HG02642 (cell line): ENCODE data around the gene BLCAP.
"Not testable (repeated sequence)": the region's sequence is repeated elsewhere in the genome, so short reads cannot be mapped to it uniquely, and the experiment has no call there.

ENCODE experiments used
- ATAC-seq: cut with Tn5 transposase; IDR thresholded peaks from one replicate; pipeline ENCODE4 v1.9.1; 2021; ENCODE audit warnings: mild to moderate bottlenecking; ENCODE audit not compliant: unreplicated experiment, poor library complexity

BLCAP gene, protein sequence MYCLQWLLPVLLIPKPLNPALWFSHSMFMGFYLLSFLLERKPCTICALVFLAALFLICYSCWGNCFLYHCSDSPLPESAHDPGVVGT

DNA sequence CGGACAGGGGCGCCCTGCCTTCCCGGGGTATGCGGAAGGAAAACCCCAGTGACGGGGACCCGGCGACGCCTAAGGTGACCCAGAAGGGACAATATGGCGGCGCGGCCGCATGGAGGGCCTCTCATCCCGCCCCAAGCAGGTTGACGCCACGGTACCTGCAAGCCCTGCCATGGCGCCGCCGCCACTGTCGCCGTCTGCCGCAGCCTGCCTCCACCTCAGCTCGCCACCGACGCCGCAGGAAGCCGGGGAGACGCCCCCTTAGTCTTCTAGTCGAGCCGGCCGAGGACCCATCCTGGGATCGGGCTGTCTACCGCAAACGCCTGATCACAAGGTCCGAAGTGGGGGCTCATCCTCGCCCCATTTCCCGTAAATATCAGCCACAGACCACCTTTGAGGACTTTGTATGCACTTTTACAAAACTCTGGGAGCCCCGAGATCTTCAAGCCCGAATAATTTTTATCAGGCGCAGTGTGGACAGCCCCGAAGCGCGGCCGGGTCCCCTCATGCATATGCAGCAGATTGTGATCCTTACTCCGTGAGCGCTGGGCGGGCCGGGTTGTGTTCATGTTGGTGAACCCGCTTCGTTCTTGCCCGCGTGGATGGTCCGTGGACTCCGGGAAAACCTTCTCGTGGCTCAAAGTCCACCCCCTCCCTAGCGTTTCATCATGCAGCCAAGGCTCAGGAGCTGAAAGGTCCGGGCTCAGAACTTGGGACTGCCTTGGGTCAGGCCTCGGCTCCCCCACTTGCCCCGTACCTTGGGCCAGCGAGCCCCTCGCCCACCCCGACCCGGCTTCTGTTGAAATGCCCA lies at the start of gene BLCAP:
Gene BLCAP (minus strand): TSS at position 239 of the 808 bp plus-strand sequence. CDS start 8,702 bp downstream, outside the sequence.
- peak; percentile 80 for ATAC-seq

DNA sequence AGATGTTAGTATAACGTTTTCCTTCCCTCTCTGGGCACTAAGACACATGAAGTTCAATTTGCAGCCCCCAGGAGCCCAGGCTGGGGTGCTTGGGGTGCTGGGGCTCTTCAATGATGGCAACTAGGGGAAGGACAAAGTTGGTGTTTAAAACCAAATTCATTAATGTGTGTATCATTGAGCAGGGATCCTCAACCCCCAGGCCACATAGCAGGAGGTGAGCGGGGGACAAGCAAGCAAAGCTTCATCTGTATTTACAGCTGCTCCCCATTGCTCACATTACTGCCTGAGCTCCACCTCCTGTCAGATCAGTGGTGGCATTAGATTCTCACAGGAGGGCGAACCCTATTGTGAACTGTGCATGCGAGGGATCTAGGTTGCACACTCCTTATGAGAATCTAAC lies 49.8 kb upstream of the BLCAP start:
- not testable (repeated sequence) for ATAC-seq

DNA sequence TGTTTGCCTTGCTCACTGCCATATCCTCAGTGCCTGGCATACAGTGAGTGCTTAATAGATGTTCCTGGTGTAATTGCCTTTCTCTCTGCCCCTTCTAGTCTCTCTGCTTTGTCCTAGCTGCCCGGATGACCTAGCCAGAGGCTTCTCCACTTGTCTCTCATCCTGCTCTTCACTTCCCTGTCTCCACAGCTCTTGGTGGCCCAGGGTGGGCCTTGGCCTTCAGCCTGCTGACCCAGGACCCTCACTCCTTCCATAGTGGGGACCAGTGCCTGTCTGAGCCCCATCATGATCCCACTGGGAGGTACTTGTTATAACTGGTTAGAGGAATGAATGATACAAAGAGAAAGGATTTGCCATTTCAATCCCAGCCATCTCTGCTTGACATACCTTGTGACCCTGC lies 49.2 kb upstream of the BLCAP start:
- ATAC-seq, result no peak

DNA sequence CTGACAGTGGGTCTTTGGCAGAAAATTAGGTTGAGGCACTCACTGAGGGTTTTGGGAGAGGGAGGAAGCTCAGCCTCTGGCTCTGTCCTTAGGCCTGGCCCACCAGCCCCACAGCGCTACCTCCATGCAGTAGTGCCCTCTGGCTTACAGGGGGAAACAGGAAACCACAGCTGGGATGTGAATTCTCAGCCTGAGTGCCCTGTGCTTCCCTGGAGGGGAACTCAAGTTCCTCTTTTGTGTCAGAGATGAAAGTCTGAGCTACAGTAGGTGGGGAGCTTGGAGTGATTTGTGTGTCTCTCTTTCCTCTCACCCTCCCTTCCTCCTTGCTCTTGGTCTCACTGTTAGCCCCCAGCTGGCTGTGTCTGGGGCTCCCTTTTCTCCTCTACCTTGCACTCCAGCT lies 48.2 kb upstream of the BLCAP start:
- no peak for ATAC-seq

DNA sequence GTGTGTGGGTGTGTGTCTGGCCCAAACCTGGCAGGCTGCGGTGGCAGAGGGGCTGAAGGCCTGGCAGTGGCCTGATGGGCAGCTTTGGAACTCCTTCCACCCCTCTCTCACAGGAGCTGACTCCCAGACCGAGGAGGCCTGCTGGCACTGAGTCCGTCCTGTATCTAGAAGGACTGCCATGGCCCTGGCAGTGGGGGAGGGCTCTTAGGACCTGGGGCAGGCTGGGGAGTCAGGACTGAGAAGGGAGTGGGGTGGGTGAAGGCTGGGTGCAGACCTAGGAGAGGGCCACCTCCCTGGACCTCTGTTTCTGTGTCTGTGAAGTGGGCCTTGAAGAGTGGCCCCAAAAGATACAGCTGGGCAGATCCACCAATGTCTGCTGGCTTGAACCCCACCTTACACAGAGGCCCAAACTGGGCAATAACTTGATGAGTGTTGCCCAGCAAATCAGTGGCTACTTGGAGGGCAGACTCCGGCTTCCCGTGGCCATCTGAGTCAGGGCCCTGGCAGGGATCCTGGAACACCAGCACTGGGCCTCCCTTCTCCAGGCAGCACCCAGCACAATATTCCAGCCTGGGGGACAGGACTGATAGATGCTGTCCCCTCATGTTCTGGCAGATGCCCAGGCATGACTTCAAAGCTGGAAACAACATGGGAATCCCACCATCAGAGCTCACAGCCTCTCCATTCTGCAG lies 46.7 kb upstream of the BLCAP start:
- no peak for ATAC-seq

DNA sequence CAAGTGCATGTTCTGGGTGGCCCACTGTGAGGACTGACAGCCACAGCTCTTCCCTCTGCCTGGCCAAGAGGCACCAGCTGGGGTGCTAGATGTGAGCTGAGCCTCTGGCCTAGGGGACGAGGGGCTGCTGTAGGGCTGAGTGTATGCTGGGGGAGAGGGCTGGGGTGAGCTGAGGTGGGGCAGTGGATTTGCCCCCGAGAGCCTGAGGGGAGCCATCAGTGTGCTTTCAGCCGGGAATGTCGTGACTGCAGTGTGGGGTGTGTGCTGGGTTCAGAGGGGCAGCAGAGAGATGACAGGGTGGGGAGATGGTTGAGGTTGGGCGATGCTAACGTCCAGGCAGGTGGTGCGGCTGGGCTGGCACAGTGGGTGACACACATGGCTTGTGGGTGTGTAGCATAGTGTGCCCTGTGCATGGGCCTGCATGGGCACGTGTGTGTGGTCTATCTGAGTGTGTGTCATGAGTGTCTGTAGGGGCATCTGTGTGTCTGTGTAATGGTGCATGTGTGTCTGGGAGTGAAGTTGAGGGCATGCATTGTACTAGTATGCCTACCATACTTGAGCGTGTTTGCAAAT lies 46.0 kb upstream of the BLCAP start:
- no peak for ATAC-seq

DNA sequence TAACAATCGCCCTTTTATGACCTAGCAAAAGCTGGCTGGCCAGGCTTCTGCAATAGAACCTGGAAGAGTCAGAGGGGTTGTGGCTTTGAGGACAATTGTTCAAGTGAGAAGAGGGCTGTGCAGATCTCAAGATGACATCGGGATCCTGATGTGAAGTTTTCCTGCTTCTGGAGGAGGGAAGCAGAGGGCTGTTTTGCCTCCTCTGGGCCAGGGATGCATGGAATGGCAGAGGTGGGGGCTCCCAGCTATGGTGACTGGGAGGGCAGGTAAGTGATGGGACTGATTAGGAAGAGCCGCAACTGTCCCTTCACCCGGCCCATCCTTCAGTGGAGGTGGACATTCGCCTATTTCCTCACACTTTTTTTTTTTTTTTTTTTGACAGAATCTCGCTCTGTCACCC lies 43.4 kb upstream of the BLCAP start:
- ATAC-seq, result no peak

DNA sequence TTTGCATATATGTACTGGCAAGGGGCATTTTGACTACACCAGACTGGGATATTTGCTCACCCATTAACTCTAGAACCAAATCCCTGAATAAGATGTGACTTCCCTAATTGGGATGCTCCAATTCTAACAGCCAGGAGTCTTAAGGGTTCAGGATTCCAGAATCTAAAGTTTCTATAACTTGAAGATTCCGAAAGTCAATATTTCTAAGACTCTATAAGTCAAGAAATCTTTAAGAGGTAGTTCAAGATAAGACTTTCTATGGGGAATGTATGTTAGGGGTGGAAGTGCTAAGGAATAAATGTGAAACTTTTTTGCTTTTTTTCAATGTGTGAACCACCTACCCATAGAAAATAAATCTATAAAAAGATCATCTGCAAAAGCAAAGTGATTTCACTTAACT lies 42.7 kb upstream of the BLCAP start:
- no peak for ATAC-seq

DNA sequence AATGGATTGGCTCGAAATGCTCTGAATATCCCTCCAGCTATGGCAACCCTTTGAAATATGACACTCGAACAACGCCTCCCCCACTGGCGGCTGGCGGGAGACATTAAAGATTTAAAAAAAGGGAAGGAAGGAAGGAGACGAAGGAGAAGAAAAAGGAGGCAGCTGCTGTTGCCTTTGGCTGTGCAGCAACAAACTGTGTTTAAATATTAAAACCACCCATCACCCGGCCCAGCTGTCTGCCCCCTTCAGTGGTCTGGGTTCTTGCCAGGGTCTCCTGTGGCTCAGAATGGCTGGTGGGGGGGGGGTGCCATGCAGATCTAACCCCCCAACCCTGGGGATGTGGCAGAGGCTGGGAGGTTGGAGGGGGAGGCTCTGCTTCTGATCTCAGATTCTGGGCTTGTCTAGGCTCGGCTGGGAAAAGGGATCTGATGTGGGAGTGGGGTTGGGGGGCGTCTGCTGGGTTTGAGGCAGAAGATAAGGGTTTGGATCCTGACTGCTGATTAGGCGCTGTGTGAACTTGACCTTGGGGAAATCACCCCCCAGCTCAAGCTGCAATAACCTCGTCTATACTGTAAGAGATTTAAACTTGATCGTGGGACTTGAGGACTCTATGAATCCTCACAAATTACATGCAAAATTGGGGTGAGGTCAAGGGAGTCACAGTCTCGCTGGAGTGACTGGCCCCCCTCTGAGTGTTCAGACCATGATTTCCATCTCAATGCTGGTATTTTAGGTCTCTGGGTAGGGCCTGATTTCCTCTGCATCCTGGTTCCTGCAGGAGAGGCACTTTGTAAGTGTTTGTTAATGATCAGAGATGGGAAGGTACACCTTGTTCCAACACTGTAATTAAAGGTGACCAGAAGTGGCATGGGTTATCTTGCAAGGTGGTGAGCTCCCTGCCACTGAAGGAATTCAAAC lies 40.3 kb upstream of the BLCAP start:
- ATAC-seq, result no peak

DNA sequence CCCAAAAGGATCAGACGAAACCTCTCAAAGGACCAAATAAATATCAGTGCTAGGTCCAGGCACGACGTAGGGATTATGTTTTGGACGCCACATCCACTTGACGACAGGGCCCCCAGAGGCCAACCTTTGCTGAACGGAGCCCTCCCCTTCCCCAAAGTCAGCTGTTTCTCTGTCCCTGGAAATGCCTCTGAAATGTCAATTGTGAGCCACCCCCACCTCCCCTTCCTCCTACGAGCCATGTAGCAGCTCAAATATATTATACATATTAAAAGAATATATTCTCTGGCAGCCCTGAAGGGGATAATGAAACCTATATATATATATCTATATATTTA lies 39.6 kb upstream of the BLCAP start:
- ATAC-seq, result no peak

DNA sequence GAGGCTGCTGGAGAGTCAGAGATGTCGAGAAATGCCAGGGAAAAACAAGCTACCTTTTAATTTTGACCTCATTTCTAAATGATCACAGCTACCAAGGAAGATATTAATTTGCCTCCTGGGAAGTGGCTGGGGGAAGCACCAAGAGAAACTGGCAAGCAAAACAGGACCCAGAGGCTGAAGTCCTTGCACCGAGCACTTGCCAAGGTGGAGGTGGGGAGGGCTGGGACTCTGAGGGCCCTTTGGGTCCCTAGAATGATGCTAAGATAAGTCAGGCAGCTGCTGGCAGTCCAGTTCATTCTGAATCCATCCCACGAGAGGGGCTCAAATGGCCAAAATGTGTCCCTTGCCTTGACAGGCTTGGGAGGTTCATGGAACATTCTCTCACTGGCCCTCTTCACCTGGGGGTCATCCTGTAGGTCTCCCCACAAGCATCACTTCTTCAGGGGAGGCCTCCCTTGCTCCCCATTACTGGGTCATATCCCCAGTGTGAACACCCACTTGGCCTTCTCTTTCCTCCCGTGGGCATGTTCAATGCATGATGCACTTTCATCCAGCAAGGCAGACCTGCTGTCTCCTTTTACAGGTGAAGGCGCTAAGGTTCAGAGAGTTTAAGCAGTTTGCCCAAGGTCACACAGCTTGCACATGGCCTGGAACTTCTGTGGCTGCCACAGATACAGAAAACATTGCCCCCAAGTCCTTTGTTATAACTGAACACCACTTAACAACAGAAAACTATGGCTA lies 39.1 kb upstream of the BLCAP start:
- no peak for ATAC-seq

DNA sequence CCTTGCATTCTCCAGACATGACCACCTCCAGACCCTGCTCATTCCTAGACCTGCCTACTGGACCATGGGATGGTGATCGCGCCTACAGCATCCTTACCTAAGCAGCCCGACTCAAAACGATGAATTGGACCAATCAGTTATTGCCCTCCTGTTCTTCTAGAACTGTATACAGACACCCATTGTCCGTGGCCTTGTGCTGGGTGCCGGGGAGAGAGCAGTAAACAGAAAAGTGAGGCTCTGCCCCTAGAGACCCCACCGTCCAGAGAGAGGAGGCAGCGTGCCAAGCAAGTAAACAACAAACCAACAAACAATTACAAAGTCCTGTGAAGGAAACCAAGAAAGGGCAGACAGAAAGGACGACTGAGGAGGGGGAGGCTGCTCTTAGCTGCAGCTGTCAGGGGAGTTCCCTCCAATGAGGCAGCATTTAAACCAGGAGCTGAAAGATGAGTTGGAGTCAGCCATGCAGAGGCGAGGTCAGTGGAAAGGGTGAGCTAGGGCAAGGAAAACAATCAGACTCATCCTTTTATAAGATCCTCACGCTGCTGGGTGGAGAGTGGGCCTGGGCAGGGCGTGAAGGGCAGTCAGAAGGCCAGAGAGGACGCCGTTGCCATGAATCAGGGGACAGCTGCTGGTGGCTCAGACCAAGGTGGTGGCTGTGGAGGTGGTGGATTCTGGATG lies 37.6 kb upstream of the BLCAP start:
- ATAC-seq, result no peak

DNA sequence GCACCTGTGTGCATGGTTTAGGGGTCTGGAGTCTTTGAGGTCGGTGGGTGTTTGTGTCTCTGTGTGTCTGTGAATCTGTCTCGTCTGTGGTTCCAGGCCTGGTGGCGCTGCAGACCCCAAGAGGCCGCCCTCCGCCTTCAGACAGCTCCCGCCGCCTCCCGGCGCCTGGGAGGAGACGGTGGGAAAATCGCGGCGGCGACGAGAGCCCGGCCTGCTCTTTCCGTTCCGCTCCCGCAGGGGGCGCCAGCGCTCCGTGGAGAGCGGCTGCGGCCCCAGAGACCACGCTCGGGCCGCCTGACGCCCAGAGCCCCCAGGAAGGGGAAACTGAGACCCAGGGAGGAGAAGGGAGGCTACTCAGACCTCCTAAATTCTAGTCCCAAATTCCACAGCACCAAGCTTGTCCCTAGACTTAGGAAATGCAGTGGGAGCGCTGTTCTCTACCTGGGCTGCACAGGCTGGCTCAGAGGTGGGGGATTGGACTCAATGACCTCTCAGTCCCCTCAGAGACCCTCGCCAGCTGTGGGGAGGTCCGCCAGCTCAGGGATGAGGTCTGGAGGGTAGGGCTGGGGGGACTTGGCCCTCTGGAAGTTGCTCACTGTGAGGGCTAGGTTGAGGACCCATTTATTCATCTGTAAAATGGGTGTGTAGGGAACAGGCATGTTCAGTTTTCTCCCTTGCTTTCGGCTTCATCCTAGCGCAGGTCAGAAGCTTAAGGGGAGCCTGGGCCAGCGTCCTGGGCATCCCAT lies 36.9 kb upstream of the BLCAP start:
- no peak for ATAC-seq

DNA sequence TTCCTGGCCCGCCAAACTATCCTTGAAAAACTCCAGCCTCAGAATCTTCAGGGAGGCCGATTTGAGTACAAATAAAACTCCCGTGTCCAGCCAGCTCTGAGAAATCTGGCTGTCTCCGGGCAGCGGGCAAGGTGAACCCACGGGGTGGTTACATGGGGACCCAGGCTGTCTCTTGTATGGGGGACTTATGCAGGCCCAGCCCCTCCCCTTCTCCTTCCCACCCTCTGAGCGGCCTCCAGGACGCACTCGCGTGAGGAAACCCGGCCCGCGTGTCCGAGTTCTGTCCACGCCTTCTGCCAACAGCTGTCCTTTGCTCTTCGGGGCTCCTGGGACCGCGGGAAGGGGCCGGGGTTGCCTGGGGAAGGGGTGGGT lies 36.3 kb upstream of the BLCAP start:
- ATAC-seq, result no peak

DNA sequence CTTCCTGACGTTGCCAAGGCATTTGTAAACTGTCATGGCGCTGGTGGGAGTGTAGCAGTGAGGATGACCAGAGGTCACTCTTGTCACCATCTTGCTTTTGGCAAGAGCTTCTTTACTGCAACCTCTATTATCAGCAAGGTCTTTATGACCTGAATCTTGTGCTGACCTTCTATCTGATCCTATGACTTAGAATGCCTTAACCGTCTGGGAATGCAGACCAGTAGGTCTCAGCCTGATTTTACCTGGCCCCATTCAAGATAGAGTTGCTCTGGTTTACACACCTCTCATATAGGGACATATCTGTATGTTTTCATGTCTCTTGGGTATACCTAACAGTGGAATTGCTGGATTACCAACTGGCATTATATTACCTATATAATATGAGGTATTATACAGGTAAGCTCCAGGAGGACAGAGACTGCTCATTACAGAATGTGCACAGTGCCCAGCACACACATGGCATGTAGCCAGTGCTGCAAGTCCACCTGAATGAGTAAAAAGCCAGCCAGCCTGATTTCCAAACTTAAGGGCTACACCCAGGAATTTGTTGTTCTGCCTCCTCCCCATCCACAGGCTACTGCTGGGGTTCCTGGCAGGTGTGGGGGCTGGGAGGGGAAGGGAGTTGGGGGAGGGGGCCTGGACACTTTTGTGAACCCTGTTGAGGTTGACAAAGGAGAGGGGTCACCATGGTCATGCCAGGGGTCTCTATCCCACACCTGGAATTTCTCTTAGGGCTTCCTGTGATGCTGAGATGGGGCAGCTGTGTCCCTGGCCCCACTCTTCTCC lies 35.2 kb upstream of the BLCAP start:
- ATAC-seq, result no peak

DNA sequence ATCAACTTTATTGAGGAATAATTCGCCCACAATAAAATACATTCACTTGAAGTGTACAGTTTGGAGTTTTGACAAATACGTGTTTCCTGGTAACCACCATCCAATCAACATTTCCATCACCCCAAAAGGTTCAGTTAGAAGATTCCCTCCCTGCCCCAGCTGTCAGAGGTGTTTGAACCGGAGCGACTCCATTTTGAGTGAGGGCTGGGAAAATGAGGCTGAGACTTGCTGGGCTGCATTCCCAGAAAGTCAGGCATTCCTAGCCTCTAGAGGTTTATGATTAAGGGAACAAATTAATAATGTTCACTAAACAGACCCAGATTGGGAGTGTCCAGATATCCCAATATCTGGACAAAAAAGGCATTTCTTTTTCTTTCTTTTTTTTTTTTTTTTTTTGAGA lies 33.0 kb upstream of the BLCAP start:
- ATAC-seq, result no peak

DNA sequence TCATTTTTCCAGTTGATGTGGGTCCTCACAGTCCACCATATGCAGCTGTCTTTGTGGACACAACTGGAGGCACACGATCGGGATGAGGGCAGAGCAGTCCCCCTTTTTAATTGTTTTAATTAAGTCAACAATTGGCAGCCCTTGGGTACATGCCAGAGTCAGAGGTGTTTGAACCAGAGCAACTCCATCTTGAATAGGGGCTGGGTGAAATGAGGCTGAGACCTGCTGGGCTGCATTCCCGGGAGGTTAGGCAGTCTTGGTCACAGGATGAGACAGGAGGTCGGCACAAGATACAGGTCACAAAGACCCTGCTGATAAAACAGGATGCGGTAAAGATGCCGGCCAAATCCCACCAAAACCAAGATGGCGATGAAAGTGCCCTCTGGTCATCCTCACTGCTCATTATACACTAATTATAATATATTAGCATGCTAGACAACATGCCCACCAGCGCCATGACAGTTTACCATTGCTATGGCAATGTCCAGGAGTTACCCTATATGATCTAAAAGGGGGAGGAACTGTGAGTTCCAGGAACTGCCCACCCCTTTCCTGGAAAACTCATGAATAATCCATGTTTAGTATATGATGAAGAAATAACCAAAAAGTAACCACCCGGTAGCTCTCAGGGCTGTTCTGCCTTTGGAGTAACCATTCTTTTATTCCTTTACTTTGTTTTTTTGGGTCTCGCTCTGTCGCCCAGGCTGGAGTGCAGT lies 31.8 kb upstream of the BLCAP start:
- no peak for ATAC-seq
